HG02642 (cell line): ENCODE results near the gene VSX1.

ENCODE experiments used
- ATAC-seq: cut with Tn5 transposase; IDR thresholded peaks from one replicate; pipeline ENCODE4 v1.9.1; 2021; ENCODE audit warnings: mild to moderate bottlenecking; ENCODE audit not compliant: unreplicated experiment, poor library complexity

The VSX1 gene

GRCh38 chr20:25081730-25082497 lies at the start of gene VSX1:
Gene VSX1, minus strand, starts transcription at chr20:25082141. Its CDS starts 45 bp downstream, at chr20:25082096.
- no peak for ATAC-seq

GRCh38 chr20:25129908-25130307 lies 48.0 kb upstream of the VSX1 start:
- ATAC-seq, result no peak

- ATAC-seq, result no peak
Observed at GRCh38 chr20:25129428-25129827, 47.5 kb upstream of the VSX1 start.

GRCh38 chr20:25128649-25129048 lies 46.7 kb upstream of the VSX1 start:
- no peak for ATAC-seq

GRCh38 chr20:25127761-25128537 lies 46.0 kb upstream of the VSX1 start:
- ATAC-seq, result no peak

GRCh38 chr20:25126204-25127029 lies 44.5 kb upstream of the VSX1 start:
- no peak for ATAC-seq

GRCh38 chr20:25125636-25126035 lies 43.7 kb upstream of the VSX1 start:
- ATAC-seq, result no peak

- ATAC-seq, result no peak
Observed at GRCh38 chr20:25120920-25121319, 39.0 kb upstream of the VSX1 start.

- ATAC-seq, result no peak
Observed at GRCh38 chr20:25120457-25120856, 38.5 kb upstream of the VSX1 start.

GRCh38 chr20:25118529-25118928 lies 36.6 kb upstream of the VSX1 start:
- ATAC-seq, result no peak

GRCh38 chr20:25117990-25118389 lies 36.0 kb upstream of the VSX1 start:
- no peak for ATAC-seq

GRCh38 chr20:25116739-25117458 lies 35.0 kb upstream of the VSX1 start:
- ATAC-seq, result no peak

- no peak for ATAC-seq
Observed at GRCh38 chr20:25103526-25103925, 21.6 kb upstream of the VSX1 start.

GRCh38 chr20:25100914-25101313 lies 19.0 kb upstream of the VSX1 start:
- ATAC-seq, result no peak

- no peak for ATAC-seq
Observed at GRCh38 chr20:25099601-25100140, 17.7 kb upstream of the VSX1 start.

GRCh38 chr20:25097498-25097897 lies 15.6 kb upstream of the VSX1 start:
- no peak for ATAC-seq

- ATAC-seq, result peak; percentile 71
Observed at GRCh38 chr20:25090492-25091429, 8.8 kb upstream of the VSX1 start.

GRCh38 chr20:25089662-25090061 lies 7.7 kb upstream of the VSX1 start:
- ATAC-seq, result no peak

- ATAC-seq, result no peak
Observed at GRCh38 chr20:25089096-25089495, 7.2 kb upstream of the VSX1 start.
